Breast epithelium (tissue), 3 donors: Measurements from ENCODE around the gene SBNO1.

ENCODE experiments used
- POLR2A ChIP-seq: fragments of 450-650 bp; IDR thresholded peaks from one replicate; pipeline ENCODE4 v1.6.1; 2016; ENCODE audit warnings: antibody characterized with exemption, mild to moderate bottlenecking, moderate library complexity
- POLR2AphosphoS5 ChIP-seq, 3 donors: sonication (generic); formaldehyde crosslinking; IDR thresholded peaks; one replicate each; pipeline ENCODE4 v1.6.1; 2017; ENCODE audit warnings: antibody characterized with exemption in 3 of 3
- TF ChIP-seq, protein P1 (sequence below), 3 donors: fragments of 450-650 bp; IDR thresholded peaks; one replicate each; pipeline ENCODE4 v1.5.1; 2016 to 2017; ENCODE audit warnings: antibody characterized with exemption in 3 of 3, mild to moderate bottlenecking in 3 of 3, moderate library complexity in 3 of 3

DNA sequence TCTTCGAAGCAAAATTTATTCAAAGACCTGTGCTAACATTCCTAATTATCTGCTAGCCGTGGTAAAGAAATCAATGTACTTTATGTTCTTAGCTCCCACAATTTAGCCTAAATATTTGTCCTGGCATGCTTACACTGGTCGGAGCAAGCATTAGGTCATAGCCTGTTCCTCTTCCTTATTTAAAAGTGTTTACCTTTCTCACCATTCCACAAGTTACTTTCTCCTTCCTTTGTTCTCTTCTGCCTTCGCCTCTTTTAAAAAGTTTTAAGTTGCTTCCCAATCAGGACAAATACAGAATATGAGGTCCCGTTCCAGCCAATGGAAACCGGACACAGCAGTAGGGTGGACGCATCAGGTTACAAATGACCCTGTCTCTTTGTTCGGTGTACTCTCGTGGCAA, 104.6 kb downstream of the SBNO1 start:
- TF ChIP-seq, protein P1, sequence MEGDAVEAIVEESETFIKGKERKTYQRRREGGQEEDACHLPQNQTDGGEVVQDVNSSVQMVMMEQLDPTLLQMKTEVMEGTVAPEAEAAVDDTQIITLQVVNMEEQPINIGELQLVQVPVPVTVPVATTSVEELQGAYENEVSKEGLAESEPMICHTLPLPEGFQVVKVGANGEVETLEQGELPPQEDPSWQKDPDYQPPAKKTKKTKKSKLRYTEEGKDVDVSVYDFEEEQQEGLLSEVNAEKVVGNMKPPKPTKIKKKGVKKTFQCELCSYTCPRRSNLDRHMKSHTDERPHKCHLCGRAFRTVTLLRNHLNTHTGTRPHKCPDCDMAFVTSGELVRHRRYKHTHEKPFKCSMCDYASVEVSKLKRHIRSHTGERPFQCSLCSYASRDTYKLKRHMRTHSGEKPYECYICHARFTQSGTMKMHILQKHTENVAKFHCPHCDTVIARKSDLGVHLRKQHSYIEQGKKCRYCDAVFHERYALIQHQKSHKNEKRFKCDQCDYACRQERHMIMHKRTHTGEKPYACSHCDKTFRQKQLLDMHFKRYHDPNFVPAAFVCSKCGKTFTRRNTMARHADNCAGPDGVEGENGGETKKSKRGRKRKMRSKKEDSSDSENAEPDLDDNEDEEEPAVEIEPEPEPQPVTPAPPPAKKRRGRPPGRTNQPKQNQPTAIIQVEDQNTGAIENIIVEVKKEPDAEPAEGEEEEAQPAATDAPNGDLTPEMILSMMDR (IDR thresholded peaks at IDR 0.05), result no peak
- no peak for TF ChIP-seq POLR2A
- no peak for TF ChIP-seq POLR2AphosphoS5 (IDR thresholded peaks at IDR 0.05)
